Measurements from ENCODE around the gene NFKBIE.

Gene NFKBIE

DNA sequence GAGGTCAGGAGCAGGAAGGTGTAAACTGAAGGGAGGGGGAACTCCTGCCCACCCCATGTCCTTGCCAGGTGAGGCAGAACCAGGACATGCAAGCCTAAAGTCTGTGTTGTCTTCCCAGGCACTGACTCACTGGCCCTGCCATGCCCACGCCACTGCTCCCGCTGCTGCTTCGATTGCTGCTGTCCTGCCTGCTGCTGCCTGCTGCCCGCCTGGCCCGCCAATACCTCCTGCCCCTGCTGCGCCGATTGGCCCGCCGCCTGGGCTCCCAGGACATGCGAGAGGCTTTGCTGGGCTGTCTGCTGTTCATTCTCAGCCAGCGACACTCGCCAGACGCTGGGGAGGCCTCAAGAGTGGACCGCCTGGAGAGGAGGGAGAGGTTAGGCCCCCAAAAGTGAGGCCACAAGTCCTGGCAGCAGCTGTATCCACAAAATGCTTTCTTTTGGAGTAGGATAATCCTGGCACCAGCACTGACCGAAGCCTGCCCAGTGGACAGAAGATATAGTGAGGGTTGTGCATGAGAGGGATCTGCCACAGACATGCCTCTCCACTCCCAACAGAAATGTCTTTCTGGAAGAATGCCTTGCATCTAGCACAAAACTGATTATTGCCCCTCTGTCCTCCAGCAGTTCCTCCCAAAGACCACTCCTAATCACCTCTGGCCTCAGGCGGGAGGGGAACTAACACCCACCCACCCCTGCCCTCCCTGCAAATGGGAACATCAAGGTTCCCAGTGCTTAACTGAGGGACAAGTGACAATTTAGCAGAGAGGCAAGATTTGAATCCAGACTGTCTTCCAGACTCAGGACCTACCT lies 47.8 kb downstream of the NFKBIE start:
- DNase-seq: peak in 31 of 58 donors; percentile 16 to 66 (median 30)

DNA sequence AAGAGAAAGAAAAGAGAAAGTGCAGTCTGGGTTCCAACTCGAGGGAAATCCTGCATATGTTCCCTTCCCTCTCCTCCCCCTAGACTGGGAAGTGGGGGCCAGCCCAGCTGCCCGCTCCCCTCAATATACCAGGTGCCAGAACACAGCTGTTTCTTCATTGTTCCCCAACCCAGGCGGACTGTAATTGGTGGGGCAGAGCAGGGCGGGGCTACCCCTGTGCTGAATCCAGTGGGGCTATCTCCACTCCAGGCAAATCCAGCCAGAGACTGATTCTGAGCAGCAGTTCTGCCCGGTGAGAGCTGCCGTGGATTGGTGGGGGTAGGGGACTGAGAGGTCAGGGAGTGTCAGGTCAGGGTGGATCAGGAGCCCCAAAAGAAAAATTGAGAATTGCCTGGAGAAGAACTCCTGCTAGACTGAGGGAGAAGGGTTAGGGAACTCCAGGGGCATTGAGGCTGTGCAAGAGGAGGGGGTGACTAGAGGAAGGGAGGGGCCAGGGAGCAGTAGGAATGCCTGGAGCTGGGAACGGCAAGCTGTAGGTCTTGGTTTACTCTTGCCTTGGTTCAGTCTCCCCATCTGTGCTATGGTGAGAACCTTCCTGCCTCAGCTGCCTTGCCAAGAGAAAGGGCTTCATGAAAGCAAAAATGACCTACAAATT lies 48.5 kb downstream of the NFKBIE start, which contains the start of gene MYMX:
TSS of gene MYMX (plus strand) at position 250 of the 655 bp plus-strand sequence. CDS start 546 bp downstream, outside the sequence.
- no peak for DNase-seq

DNA sequence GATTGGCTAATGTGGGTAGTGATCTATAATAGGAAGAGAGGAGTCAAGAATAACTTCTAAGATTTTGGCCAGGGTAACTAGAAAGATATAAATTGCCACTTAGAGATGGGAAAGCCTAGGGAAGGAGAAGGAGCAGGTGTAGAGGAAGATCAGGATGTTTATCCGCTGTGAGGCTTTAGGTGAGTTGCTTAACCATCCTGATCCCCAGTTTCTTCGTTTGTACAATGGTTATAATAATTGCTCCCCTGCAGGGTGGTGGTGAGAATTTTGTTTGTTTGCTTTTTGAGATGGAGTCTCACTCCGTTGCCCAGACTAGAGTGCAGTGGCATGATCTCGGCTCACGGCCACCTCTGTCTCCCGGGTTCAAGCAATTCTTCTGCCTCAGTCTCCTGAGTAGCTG lies 51.0 kb downstream of the NFKBIE start:
- DNase-seq: no peak

DNA sequence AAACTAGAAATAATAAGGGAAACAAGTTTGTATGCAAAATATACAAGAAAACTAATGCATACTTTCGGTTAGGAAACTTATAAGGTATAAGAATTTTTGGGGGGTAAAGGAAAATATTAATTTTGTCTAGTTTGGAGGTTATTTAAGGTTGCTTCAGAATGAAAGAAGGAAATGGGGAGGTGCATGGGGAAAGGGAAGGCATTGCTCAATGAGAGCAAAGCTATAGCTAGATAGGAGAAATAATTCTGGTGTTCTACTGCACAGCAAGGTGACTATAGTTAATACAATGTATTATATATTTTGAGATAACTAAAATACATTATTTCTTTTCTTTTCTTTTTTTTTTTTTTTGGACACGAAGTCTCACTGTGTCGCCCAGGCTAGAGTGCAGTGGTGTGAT lies 54.1 kb downstream of the NFKBIE start:
- DNase-seq: no peak

All from anterior cingulate cortex (tissue), 58 donors.